SW480 (cell line): Measurements from ENCODE around the gene DPF3.

ENCODE experiments used
- DNase-seq: peaks from one replicate; pipeline ENCODE4 v3.0.0-alpha.2; 2016; ENCODE audit warnings: low spot score

Gene DPF3

GRCh38 chr14:72839753-72840607 is 53.9 kb downstream of the DPF3 start:
- no peak for DNase-seq

- DNase-seq = no peak
These were observed 54.5 kb downstream of the DPF3 start for GRCh38 chr14:72839351-72839750.

GRCh38 chr14:72836085-72836484 is 57.8 kb downstream of the DPF3 start:
- DNase-seq = no peak

GRCh38 chr14:72833174-72833573 is 60.7 kb downstream of the DPF3 start:
- no peak for DNase-seq

- no peak for DNase-seq
These were observed 62.9 kb downstream of the DPF3 start for GRCh38 chr14:72830786-72831594.

- DNase-seq = no peak
These were observed 63.5 kb downstream of the DPF3 start for GRCh38 chr14:72830356-72830755.

GRCh38 chr14:72828604-72829003 is 65.3 kb downstream of the DPF3 start:
- DNase-seq = no peak

GRCh38 chr14:72826039-72826438 is 67.9 kb downstream of the DPF3 start:
- DNase-seq = no peak

- no peak for DNase-seq
These were observed 68.4 kb downstream of the DPF3 start for GRCh38 chr14:72825486-72825885.

- DNase-seq = no peak
These were observed 69.8 kb downstream of the DPF3 start for GRCh38 chr14:72824051-72824450.

- no peak for DNase-seq
These were observed 70.8 kb downstream of the DPF3 start for GRCh38 chr14:72822946-72823611.

GRCh38 chr14:72818998-72819397 is 74.9 kb downstream of the DPF3 start:
- no peak for DNase-seq

GRCh38 chr14:72816287-72816686 is 77.6 kb downstream of the DPF3 start:
- DNase-seq = no peak

- DNase-seq = no peak
These were observed 78.5 kb downstream of the DPF3 start for GRCh38 chr14:72815430-72815829.

- DNase-seq = no peak
These were observed 81.5 kb downstream of the DPF3 start for GRCh38 chr14:72812292-72812851.

- no peak for DNase-seq
These were observed 83.7 kb downstream of the DPF3 start for GRCh38 chr14:72810201-72810600.

- DNase-seq = no peak
These were observed 84.8 kb downstream of the DPF3 start for GRCh38 chr14:72809063-72809462.

- no peak for DNase-seq
These were observed 85.3 kb downstream of the DPF3 start for GRCh38 chr14:72808564-72808963.

- no peak for DNase-seq
These were observed 91.3 kb downstream of the DPF3 start for GRCh38 chr14:72802588-72802946.

GRCh38 chr14:72801836-72802587 is 91.9 kb downstream of the DPF3 start:
- no peak for DNase-seq

- DNase-seq = peak; percentile 63
These were observed 92.5 kb downstream of the DPF3 start for GRCh38 chr14:72801381-72801812.
